Endodermal cell (in vitro differentiated cells): ENCODE results near the gene CASZ1. TPM values are rescaled to one million over a fixed set of nuclear protein-coding genes. Genes with fewer than 3 reads are reported as not detected.

Experiments used
- DNase-seq: peaks from one replicate; pipeline ENCODE4 v3.0.0-alpha.2; 2017
- H3K27ac ChIP-seq: 2 replicates; pipeline ENCODE4 v1.5.1; 2013; ENCODE audit warnings: mild to moderate bottlenecking, low read depth, low read length, moderate library complexity
- H3K27me3 ChIP-seq: 2 replicates; pipeline ENCODE4 v1.6.1; 2013; ENCODE audit warnings: mild to moderate bottlenecking, low read length, moderate library complexity; ENCODE audit not compliant: insufficient read depth, control insufficient read depth, poor library complexity, severe bottlenecking
- H3K36me3 ChIP-seq: 2 replicates; pipeline ENCODE4 v1.7.0; 2013; ENCODE audit warnings: mild to moderate bottlenecking, low read length, moderate library complexity; ENCODE audit not compliant: control insufficient read depth, insufficient read depth
- H3K4me1 ChIP-seq: one replicate; pipeline ENCODE4 v1.7.0; 2013; ENCODE audit warnings: low read length; ENCODE audit not compliant: control insufficient read depth, insufficient read depth
- H3K4me3 ChIP-seq: 2 replicates; pipeline ENCODE4 v1.5.1; 2013; ENCODE audit warnings: mild to moderate bottlenecking, low read length, moderate library complexity
- H3K9ac ChIP-seq: 2 replicates; pipeline ENCODE4 v1.6.1; 2013; ENCODE audit warnings: mild to moderate bottlenecking, low read length, moderate library complexity; ENCODE audit not compliant: poor library complexity, severe bottlenecking; ENCODE audit errors: extremely low read depth
- H3K9me3 ChIP-seq: 2 replicates; pipeline ENCODE4 v1.6.1; 2013; ENCODE audit warnings: mild to moderate bottlenecking, low read length, moderate library complexity; ENCODE audit not compliant: control insufficient read depth
- H3K27ac Mint-ChIP-seq: 2 replicates; pipeline ENCODE4 v1.8.0; 2020; ENCODE audit warnings: mixed read lengths
- H3K27me3 Mint-ChIP-seq: 2 replicates; pipeline ENCODE4 v1.8.0; 2021; ENCODE audit warnings: mild to moderate bottlenecking, mixed read lengths; ENCODE audit not compliant: insufficient read depth
- H3K36me3 Mint-ChIP-seq: 2 replicates; pipeline ENCODE4 v1.8.0; 2020; ENCODE audit warnings: low read depth, mixed read lengths
- H3K4me1 Mint-ChIP-seq: 2 replicates; pipeline ENCODE4 v1.8.0; 2020; ENCODE audit warnings: mixed read lengths
- H3K4me3 Mint-ChIP-seq: 2 replicates; pipeline ENCODE4 v1.8.0; 2020; ENCODE audit warnings: mild to moderate bottlenecking, moderate library complexity, mixed read lengths
- H3K9me3 Mint-ChIP-seq: 2 replicates; pipeline ENCODE4 v1.8.0; 2020; ENCODE audit warnings: mild to moderate bottlenecking, mixed read lengths
- WGBS, 2 experiments: methylation state at CpG; one replicate each; pipeline versions ENCODE4 v1.1.5 to v1.1.7; 2013; ENCODE audit warnings: missing lambda C conversion rate in 2 of 2, mixed read lengths in 1 of 2; ENCODE audit not compliant: insufficient coverage in 1 of 2, insufficient read length in 1 of 2; 5-methylcytosine and 5-hydroxymethylcytosine counted together
- total RNA-seq, 2 donors: library from RNA; stranded (reverse); fragmentation: NEBNext Ultra II Directional in 1 of 2; extraction: Animal tissue kit (Norgen Biotek cat#: 25700) in 1 of 2; gene quantifications; 2 replicates in 1 of 2; 3 replicates in 1 of 2; pipeline ENCODE4 v1.2.1, GENCODE V29; 2021
- TF ChIP-seq, protein P1 (sequence below): fragments of 200-600 bp; sonication (generic); conservative IDR thresholded peaks from 2 replicates; pipeline ENCODE4 v1.5.0; 2021; ENCODE audit warnings: antibody characterized with exemption, mild to moderate bottlenecking

CASZ1 gene
- total RNA-seq, 2 donors from 2014 or later, result 3.5 to 5.9 TPM

DNA sequence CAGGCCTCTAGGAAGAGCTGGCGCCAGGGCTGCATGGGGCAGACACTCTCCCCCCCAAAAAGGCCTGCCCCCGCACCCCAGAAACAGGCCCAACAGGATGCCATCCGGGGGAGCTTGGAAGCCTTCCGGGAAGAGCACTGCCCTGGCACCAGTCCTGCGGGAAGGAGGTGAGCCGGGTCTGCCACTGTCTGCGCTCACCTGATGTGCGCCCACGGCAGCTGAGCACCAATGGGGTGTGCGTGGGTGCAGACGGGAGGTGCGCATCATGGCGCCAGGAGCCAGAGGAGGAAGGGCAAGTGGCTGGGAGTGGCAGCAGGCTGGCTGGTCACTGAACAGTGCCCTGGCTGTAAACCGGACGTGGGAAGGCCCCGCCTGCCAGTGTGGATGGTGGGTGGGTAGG is 73.6 kb downstream of the CASZ1 start:
- H3K27ac ChIP-seq, result no peak overlapping the region
- H3K36me3 ChIP-seq, result no peaks in the 10 kb centered on the region
- 94 to 97% methylated on average over 6 to 16 of the region's 16 CpGs for WGBS, 2 experiments
- Mint-ChIP-seq H3K4me1 (peaks cover 7% of the 10 kb centered on the region), H3K27me3 (no peaks in the 10 kb centered on the region), H3K4me3 (no peak overlapping the region), H3K36me3 (no peaks in the 10 kb centered on the region), H3K27ac (no peak overlapping the region), H3K9me3 (no peaks in the 10 kb centered on the region)
- TF ChIP-seq, protein P1, sequence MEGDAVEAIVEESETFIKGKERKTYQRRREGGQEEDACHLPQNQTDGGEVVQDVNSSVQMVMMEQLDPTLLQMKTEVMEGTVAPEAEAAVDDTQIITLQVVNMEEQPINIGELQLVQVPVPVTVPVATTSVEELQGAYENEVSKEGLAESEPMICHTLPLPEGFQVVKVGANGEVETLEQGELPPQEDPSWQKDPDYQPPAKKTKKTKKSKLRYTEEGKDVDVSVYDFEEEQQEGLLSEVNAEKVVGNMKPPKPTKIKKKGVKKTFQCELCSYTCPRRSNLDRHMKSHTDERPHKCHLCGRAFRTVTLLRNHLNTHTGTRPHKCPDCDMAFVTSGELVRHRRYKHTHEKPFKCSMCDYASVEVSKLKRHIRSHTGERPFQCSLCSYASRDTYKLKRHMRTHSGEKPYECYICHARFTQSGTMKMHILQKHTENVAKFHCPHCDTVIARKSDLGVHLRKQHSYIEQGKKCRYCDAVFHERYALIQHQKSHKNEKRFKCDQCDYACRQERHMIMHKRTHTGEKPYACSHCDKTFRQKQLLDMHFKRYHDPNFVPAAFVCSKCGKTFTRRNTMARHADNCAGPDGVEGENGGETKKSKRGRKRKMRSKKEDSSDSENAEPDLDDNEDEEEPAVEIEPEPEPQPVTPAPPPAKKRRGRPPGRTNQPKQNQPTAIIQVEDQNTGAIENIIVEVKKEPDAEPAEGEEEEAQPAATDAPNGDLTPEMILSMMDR, result no peak
- no peaks in the 10 kb centered on the region for H3K9me3 ChIP-seq
- H3K27me3 ChIP-seq, result no peaks in the 10 kb centered on the region
- no peak for DNase-seq
- H3K4me3 ChIP-seq, result no peak overlapping the region
- no peaks in the 10 kb centered on the region for H3K4me1 ChIP-seq
- no peak overlapping the region for H3K9ac ChIP-seq

DNA sequence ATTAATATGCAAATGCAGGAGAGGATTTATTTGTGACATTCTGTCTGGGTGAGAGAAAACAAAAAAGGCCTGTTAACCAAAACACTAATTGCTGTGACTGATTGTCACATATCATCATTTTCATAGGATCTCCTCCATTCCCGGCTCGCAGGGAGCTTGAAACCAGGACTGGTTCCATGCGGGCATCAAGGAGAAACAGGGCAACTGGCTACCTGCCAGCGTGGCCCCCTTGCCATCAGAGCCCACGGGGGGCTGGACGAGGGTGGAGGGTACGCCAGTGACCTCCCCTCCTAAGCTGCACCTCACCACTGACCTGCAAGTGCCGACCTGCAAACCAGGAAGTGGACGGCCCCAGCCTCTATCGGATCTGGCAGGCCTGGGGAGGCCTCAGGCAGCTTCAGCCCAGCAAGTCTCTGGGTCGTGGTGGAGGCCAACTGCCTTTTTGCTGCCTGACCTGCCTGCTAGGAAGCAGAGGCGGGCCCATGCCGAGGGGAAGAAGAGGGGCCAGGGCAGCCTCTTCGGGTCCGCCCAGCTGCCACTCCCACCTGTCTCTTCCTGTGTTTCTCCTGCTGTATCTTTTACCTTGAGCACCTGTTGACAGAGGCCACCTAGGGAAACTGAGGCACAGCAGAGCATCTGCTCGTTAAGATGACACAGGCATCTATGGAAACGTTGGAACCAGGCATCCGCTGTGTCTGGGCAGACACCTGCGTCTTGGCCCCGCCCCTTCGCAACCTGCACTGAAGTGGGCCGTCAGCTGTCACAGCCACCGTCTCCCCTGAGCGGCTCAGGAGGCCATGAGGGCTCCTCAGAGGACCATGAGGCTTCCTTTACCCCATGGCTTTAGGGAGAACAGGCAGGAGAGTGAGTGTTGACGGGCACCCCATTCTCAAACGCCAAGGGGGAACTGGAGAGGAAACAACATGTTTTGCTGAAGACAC is 74.8 kb downstream of the CASZ1 start:
- no peak overlapping the region for H3K27ac Mint-ChIP-seq
- Histone ChIP-seq H3K4me3 (no peak overlapping the region), H3K4me1 (no peaks in the 10 kb centered on the region), H3K27ac (no peak overlapping the region), H3K9ac (no peak overlapping the region), H3K9me3 (no peaks in the 10 kb centered on the region), H3K27me3 (no peaks in the 10 kb centered on the region), H3K36me3 (no peaks in the 10 kb centered on the region)
- TF ChIP-seq, protein P1, result no peak
- H3K4me3 Mint-ChIP-seq, result no peak overlapping the region
- DNase-seq, result peak; percentile 77
- peaks cover 6% of the 10 kb centered on the region for H3K4me1 Mint-ChIP-seq
- 80 to 84% methylated on average over 16 to 26 of the region's 26 CpGs for WGBS, 2 experiments
- no peaks in the 10 kb centered on the region for H3K9me3 Mint-ChIP-seq
- H3K27me3 Mint-ChIP-seq, result no peaks in the 10 kb centered on the region
- H3K36me3 Mint-ChIP-seq, result no peaks in the 10 kb centered on the region

DNA sequence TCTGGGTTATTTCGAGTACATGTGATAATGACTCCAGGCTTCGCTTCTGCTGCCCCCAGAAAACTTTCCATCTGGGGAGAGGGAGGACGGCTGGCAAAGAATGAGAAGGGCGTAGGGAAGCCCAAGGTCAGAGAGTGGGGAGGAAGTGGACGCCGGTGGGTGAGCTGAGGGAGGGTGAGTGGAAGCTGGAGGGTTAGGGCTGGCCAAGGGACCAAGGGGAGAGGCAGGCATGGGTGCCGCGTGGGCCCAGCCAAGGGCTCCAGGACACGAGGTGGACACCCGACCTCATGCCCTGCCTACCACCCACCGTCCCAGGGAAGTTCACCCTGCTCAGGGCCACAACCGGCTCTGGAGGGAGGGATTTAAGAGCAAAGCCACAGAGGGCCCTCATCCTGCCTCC is 75.8 kb downstream of the CASZ1 start:
- H3K36me3 ChIP-seq, result no peaks in the 10 kb centered on the region
- H3K4me3 ChIP-seq, result no peak overlapping the region
- H3K4me1 ChIP-seq, result no peaks in the 10 kb centered on the region
- 86 to 91% methylated on average over 10 to 12 of the region's 12 CpGs for WGBS, 2 experiments
- no peaks in the 10 kb centered on the region for H3K9me3 ChIP-seq
- DNase-seq, result no peak
- no peaks in the 10 kb centered on the region for H3K27me3 Mint-ChIP-seq
- H3K4me1 Mint-ChIP-seq, result peaks cover 6% of the 10 kb centered on the region
- no peak overlapping the region for H3K9ac ChIP-seq
- H3K36me3 Mint-ChIP-seq, result no peaks in the 10 kb centered on the region
- H3K4me3 Mint-ChIP-seq, result no peak overlapping the region
- H3K27ac Mint-ChIP-seq, result no peak overlapping the region
- H3K9me3 Mint-ChIP-seq, result no peaks in the 10 kb centered on the region
- no peaks in the 10 kb centered on the region for H3K27me3 ChIP-seq
- TF ChIP-seq, protein P1, result no peak
- H3K27ac ChIP-seq, result no peak overlapping the region
